ENCODE results near the gene MUC5B.
"Not testable (repeated sequence)": the region's sequence is repeated elsewhere in the genome, so short reads cannot be mapped to it uniquely, and the experiment has no call there.

Gene MUC5B

GRCh38 chr11:1191786-1192470 is 30.9 kb upstream of the MUC5B start:
- not testable (repeated sequence) for DNase-seq

GRCh38 chr11:1192741-1193325 is 30.0 kb upstream of the MUC5B start:
- DNase-seq = no peak

- DNase-seq = no peak
These were observed 29.3 kb upstream of the MUC5B start for GRCh38 chr11:1193326-1194230.

- no peak for DNase-seq
These were observed 28.5 kb upstream of the MUC5B start for GRCh38 chr11:1194231-1194976.

GRCh38 chr11:1194977-1195681 is 27.7 kb upstream of the MUC5B start:
- DNase-seq = no peak

- DNase-seq = no peak
These were observed 27.0 kb upstream of the MUC5B start for GRCh38 chr11:1195682-1196515.

GRCh38 chr11:1196516-1197391 is 26.1 kb upstream of the MUC5B start:
- DNase-seq = no peak

GRCh38 chr11:1197431-1197885 is 25.4 kb upstream of the MUC5B start:
- DNase-seq = no peak

- DNase-seq = no peak
These were observed 24.8 kb upstream of the MUC5B start for GRCh38 chr11:1197886-1198560.

GRCh38 chr11:1198561-1199240 is 24.2 kb upstream of the MUC5B start:
- no peak for DNase-seq

GRCh38 chr11:1199241-1199750 is 23.6 kb upstream of the MUC5B start:
- no peak for DNase-seq

- DNase-seq = no peak
These were observed 22.9 kb upstream of the MUC5B start for GRCh38 chr11:1199751-1200610.

GRCh38 chr11:1200611-1201191 is 22.2 kb upstream of the MUC5B start:
- DNase-seq = no peak

- no peak for DNase-seq
These were observed 21.3 kb upstream of the MUC5B start for GRCh38 chr11:1201395-1202153.

- no peak for DNase-seq
These were observed 20.6 kb upstream of the MUC5B start for GRCh38 chr11:1202154-1202775.
